ENCODE measurements around the gene S100A9. TPM values are rescaled to one million over a fixed set of nuclear protein-coding genes. Genes with fewer than 3 reads are reported as not detected.

The S100A9 gene
- total RNA-seq, 2 donors from 2014 or later = 158 to 525 TPM

GRCh38 chr1:153357076-153357852 lies 390 bp upstream of the S100A9 start:
- intact Hi-C loops (cut with DNase I) = no loop called here
- peak; percentile 93 for DNase-seq (ENCODE audit: low spot score)

- DNase-seq (ENCODE audit: low spot score) = no peak
- intact Hi-C loops (cut with DNase I) = no loop called here
Measured at GRCh38 chr1:153358691-153358975, 979 bp downstream of the S100A9 start.

- DNase-seq (ENCODE audit: low spot score) = no peak
- intact Hi-C loops (cut with DNase I) = no loop called here
Measured at GRCh38 chr1:153359241-153359640, 1.6 kb downstream of the S100A9 start.

GRCh38 chr1:153360190-153360589 lies 2.5 kb downstream of the S100A9 start:
- intact Hi-C loops (cut with DNase I) = no loop called here
- no peak for DNase-seq (ENCODE audit: low spot score)

- intact Hi-C loops (cut with DNase I) = no loop called here
- no peak for DNase-seq (ENCODE audit: low spot score)
Measured at GRCh38 chr1:153360592-153361479, 3.2 kb downstream of the S100A9 start.

- no peak for DNase-seq (ENCODE audit: low spot score)
- intact Hi-C loops (cut with DNase I) = no loop called here
Measured at GRCh38 chr1:153361480-153362109, 3.9 kb downstream of the S100A9 start.

- intact Hi-C loops (cut with DNase I) = no loop called here
Measured at GRCh38 chr1:153362187-153362775, 4.6 kb downstream of the S100A9 start.

GRCh38 chr1:153363641-153364040 lies 6.0 kb downstream of the S100A9 start:
- DNase-seq (ENCODE audit: low spot score) = no peak
- intact Hi-C loops (cut with DNase I) = no loop called here

More at GRCh38 chr1:153362187-153362775, 4.6 kb downstream of the S100A9 start:
- DNase-seq (ENCODE audit: low spot score) = no peak

GRCh38 chr1:153364156-153364555 lies 6.5 kb downstream of the S100A9 start:
- DNase-seq (ENCODE audit: low spot score) = no peak
- intact Hi-C loops (cut with DNase I) = no loop called here

GRCh38 chr1:153364766-153365666 lies 7.4 kb downstream of the S100A9 start:
- intact Hi-C loops (cut with DNase I) = no loop called here
- DNase-seq (ENCODE audit: low spot score) = no peak

GRCh38 chr1:153365696-153366095 lies 8.0 kb downstream of the S100A9 start:
- no peak for DNase-seq (ENCODE audit: low spot score)
- intact Hi-C loops (cut with DNase I) = no loop called here

- intact Hi-C loops (cut with DNase I) = no loop called here
- DNase-seq (ENCODE audit: low spot score) = no peak
Measured at GRCh38 chr1:153366261-153366660, 8.6 kb downstream of the S100A9 start.

GRCh38 chr1:153367090-153367489 lies 9.4 kb downstream of the S100A9 start:
- intact Hi-C loops (cut with DNase I) = no loop called here
- DNase-seq (ENCODE audit: low spot score) = no peak

GRCh38 chr1:153368495-153368894 lies 10.8 kb downstream of the S100A9 start:
- no peak for DNase-seq (ENCODE audit: low spot score)
- intact Hi-C loops (cut with DNase I) = no loop called here

- intact Hi-C loops (cut with DNase I) = no loop called here
- DNase-seq (ENCODE audit: low spot score) = no peak
Measured at GRCh38 chr1:153370146-153370545, 12.5 kb downstream of the S100A9 start.

GRCh38 chr1:153371231-153371630 lies 13.6 kb downstream of the S100A9 start:
- intact Hi-C loops (cut with DNase I) = no loop called here
- DNase-seq (ENCODE audit: low spot score) = no peak

GRCh38 chr1:153372571-153372970 lies 14.9 kb downstream of the S100A9 start:
- DNase-seq (ENCODE audit: low spot score) = no peak
- intact Hi-C loops (cut with DNase I) = no loop called here

GRCh38 chr1:153374071-153374470 lies 16.4 kb downstream of the S100A9 start:
- DNase-seq (ENCODE audit: low spot score) = no peak
- intact Hi-C loops (cut with DNase I) = no loop called here

- DNase-seq (ENCODE audit: low spot score) = no peak
- intact Hi-C loops (cut with DNase I) = no loop called here
Measured at GRCh38 chr1:153375511-153375910, 17.9 kb downstream of the S100A9 start, which contains the start of gene S100A12. Gene S100A12, minus strand, starts transcription at chr1:153375621. Its CDS starts 1,029 bp downstream, at chr1:153374592.
